ENCODE measurements around the gene HOXD10.
A peak's percentile ranks its signal among the peaks of the same experiment; 100 is the strongest.

Gene HOXD10

GRCh38 chr2:176140513-176141317 lies 24.1 kb downstream of the HOXD10 start:
- TF ChIP-seq ZNF274 (IDR thresholded peaks at IDR 0.05; ENCODE audit: low read depth, low read length), result no peak
- peak overlapping the region; percentile 41; the same call in 1 of the 2 replicates for H3K4me3 ChIP-seq (ENCODE audit: low read length)

- no peak for TF ChIP-seq ZNF274 (IDR thresholded peaks at IDR 0.05; ENCODE audit: low read depth, low read length)
Measured at GRCh38 chr2:176142281-176142680, 25.7 kb downstream of the HOXD10 start.

GRCh38 chr2:176145085-176145969 lies 28.7 kb downstream of the HOXD10 start:
- no peak for TF ChIP-seq ZNF274 (IDR thresholded peaks at IDR 0.05; ENCODE audit: low read depth, low read length)

More at GRCh38 chr2:176142281-176142680, 25.7 kb downstream of the HOXD10 start:
- no peak overlapping the region for H3K4me3 ChIP-seq (ENCODE audit: low read length)

GRCh38 chr2:176146101-176146500 lies 29.5 kb downstream of the HOXD10 start:
- H3K4me3 ChIP-seq (ENCODE audit: low read length), result no peak overlapping the region
- no peak for TF ChIP-seq ZNF274 (IDR thresholded peaks at IDR 0.05; ENCODE audit: low read depth, low read length)

More at GRCh38 chr2:176145085-176145969, 28.7 kb downstream of the HOXD10 start:
- H3K4me3 ChIP-seq (ENCODE audit: low read length), result no peak overlapping the region

- no peak overlapping the region for H3K4me3 ChIP-seq (ENCODE audit: low read length)
- no peak for TF ChIP-seq ZNF274 (IDR thresholded peaks at IDR 0.05; ENCODE audit: low read depth, low read length)
Measured at GRCh38 chr2:176146645-176147044, 30.1 kb downstream of the HOXD10 start.

GRCh38 chr2:176147210-176147799 lies 30.7 kb downstream of the HOXD10 start:
- no peak for TF ChIP-seq ZNF274 (IDR thresholded peaks at IDR 0.05; ENCODE audit: low read depth, low read length)
- H3K4me3 ChIP-seq (ENCODE audit: low read length), result no peak overlapping the region

- no peak overlapping the region for H3K4me3 ChIP-seq (ENCODE audit: low read length)
- TF ChIP-seq ZNF274 (IDR thresholded peaks at IDR 0.05; ENCODE audit: low read depth, low read length), result no peak
Measured at GRCh38 chr2:176147800-176148496, 31.4 kb downstream of the HOXD10 start.

- H3K4me3 ChIP-seq (ENCODE audit: low read length), result no peak overlapping the region
- no peak for TF ChIP-seq ZNF274 (IDR thresholded peaks at IDR 0.05; ENCODE audit: low read depth, low read length)
Measured at GRCh38 chr2:176148751-176149421, 32.3 kb downstream of the HOXD10 start.

- no peak for TF ChIP-seq ZNF274 (IDR thresholded peaks at IDR 0.05; ENCODE audit: low read depth, low read length)
Measured at GRCh38 chr2:176149481-176149938, 32.9 kb downstream of the HOXD10 start.

GRCh38 chr2:176149939-176150583 lies 33.5 kb downstream of the HOXD10 start:
- H3K4me3 ChIP-seq (ENCODE audit: low read length), result no peak overlapping the region
- no peak for TF ChIP-seq ZNF274 (IDR thresholded peaks at IDR 0.05; ENCODE audit: low read depth, low read length)

More at GRCh38 chr2:176149481-176149938, 32.9 kb downstream of the HOXD10 start:
- H3K4me3 ChIP-seq (ENCODE audit: low read length), result no peak overlapping the region

GRCh38 chr2:176150584-176151441 lies 34.2 kb downstream of the HOXD10 start:
- TF ChIP-seq ZNF274 (IDR thresholded peaks at IDR 0.05; ENCODE audit: low read depth, low read length), result no peak

More at GRCh38 chr2:176150584-176151441, 34.2 kb downstream of the HOXD10 start:
- no peak overlapping the region for H3K4me3 ChIP-seq (ENCODE audit: low read length)

All from GM08714 (cell line).